ENCODE data around the gene MS4A4A.
"Not testable (repeated sequence)": the region's sequence is repeated elsewhere in the genome, so short reads cannot be mapped to it uniquely, and the experiment has no call there.

Gene MS4A4A

DNA sequence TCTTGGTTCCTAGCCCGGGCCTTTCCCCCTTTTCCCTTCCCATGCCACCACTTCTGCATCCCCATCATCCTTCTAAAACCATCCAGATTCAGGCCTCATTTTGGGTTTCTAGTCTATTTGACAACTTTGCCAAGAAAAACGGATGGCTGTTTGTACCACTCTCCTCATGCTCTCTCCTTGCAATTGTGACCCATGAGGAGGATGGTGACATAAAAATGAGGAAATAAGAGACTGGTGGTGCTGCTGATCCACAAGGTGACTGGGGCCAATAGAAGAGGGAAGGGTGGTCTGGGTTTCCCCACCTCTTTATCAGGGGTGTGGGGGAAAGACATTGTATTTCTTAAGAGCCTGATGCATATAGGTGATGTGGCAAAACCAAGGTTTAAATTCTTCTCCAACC, 1.0 kb downstream of the MS4A4A start:
- Histone ChIP-seq H3K4me3 (ENCODE audit: low read depth, low read length) (no peak overlapping the region), H3K9me3 (ENCODE audit: control insufficient read depth, low read length) (no peaks in the 10 kb centered on the region), H3K27ac (no peak overlapping the region), H3K27me3 (ENCODE audit: control insufficient read depth, insufficient read depth, low read length) (no peaks in the 10 kb centered on the region), H3K9ac (no peak overlapping the region), H3K36me3 (ENCODE audit: control insufficient read depth, insufficient read depth, low read length) (no peaks in the 10 kb centered on the region), H2AFZ (no peak overlapping the region), H3K4me1 (no peaks in the 10 kb centered on the region), H3K4me2 (ENCODE audit: low read length) (no peak overlapping the region), H3K79me2 (no peaks in the 10 kb centered on the region)
- TF ChIP-seq, protein P1, sequence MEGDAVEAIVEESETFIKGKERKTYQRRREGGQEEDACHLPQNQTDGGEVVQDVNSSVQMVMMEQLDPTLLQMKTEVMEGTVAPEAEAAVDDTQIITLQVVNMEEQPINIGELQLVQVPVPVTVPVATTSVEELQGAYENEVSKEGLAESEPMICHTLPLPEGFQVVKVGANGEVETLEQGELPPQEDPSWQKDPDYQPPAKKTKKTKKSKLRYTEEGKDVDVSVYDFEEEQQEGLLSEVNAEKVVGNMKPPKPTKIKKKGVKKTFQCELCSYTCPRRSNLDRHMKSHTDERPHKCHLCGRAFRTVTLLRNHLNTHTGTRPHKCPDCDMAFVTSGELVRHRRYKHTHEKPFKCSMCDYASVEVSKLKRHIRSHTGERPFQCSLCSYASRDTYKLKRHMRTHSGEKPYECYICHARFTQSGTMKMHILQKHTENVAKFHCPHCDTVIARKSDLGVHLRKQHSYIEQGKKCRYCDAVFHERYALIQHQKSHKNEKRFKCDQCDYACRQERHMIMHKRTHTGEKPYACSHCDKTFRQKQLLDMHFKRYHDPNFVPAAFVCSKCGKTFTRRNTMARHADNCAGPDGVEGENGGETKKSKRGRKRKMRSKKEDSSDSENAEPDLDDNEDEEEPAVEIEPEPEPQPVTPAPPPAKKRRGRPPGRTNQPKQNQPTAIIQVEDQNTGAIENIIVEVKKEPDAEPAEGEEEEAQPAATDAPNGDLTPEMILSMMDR (IDR thresholded peaks at IDR 0.05): no peak

DNA sequence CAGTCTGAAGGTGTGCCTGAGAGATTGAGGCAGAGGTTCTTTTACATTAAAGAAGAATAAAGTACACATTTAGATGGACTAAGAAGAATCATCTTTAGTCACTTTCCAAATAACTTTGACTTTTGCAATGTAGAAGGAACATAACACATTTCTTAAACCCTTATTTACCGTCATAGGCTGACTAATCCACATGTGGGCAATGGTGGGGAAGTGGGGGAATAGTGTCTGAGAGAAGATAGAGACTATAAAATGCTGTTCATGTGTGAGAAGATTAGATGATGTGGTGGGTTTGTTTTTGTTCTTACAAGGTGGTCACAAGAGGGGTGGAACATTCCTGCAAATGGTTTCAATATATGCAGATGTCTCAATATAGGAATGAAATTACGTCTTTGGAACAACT, 1.8 kb downstream of the MS4A4A start:
- TF ChIP-seq, protein P1 (IDR thresholded peaks at IDR 0.05): no peak
- H3K27me3 ChIP-seq (ENCODE audit: control insufficient read depth, insufficient read depth, low read length): no peaks in the 10 kb centered on the region
- H2AFZ ChIP-seq: no peak overlapping the region
- H3K36me3 ChIP-seq (ENCODE audit: control insufficient read depth, insufficient read depth, low read length): no peaks in the 10 kb centered on the region
- no peaks in the 10 kb centered on the region for H3K79me2 ChIP-seq
- no peak overlapping the region for H3K4me3 ChIP-seq (ENCODE audit: low read depth, low read length)
- no peaks in the 10 kb centered on the region for H3K9me3 ChIP-seq (ENCODE audit: control insufficient read depth, low read length)
- no peaks in the 10 kb centered on the region for H3K4me1 ChIP-seq
- H3K9ac ChIP-seq: no peak overlapping the region
- H3K27ac ChIP-seq: no peak overlapping the region
- no peak overlapping the region for H3K4me2 ChIP-seq (ENCODE audit: low read length)

DNA sequence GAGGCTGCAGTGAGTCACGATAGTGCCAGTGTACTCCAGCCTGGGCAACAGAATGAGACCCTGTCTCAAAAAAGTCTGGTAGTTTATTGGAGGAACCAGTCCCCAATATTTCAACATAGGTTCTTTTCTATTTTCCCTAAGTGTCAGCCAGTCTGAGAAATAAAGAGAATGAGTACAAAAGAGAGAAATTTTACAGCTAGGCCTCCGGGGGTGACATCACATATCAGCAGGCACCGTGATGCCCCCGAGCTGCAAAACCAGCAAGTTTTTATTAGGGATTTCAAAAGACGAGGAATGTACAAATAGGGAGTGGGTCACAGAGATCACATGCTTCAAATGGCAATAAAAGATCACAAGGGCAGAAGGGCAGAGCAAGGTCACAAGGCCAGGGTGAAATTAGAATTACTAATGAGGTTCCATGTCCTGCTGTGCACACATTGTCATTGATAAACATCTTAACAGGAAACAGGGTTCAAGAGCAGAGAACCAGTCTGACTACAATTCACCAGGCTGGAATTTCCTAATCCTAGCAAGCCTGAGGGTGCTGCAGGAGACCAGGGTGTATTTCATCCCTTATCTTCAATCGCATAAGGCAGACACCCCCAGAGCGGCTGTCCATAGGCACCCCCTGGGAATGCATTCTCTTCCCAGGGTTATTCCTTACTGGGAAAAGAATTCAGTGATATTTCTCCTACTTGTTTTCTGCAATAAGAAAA, 5.1 kb downstream of the MS4A4A start:
- H3K9me3 ChIP-seq (ENCODE audit: control insufficient read depth, low read length); H3K4me1 ChIP-seq; H3K9ac ChIP-seq; H3K27ac ChIP-seq; H3K79me2 ChIP-seq; H3K36me3 ChIP-seq (ENCODE audit: control insufficient read depth, insufficient read depth, low read length); H3K27me3 ChIP-seq (ENCODE audit: control insufficient read depth, insufficient read depth, low read length); H2AFZ ChIP-seq; H3K4me2 ChIP-seq (ENCODE audit: low read length); H3K4me3 ChIP-seq (ENCODE audit: low read depth, low read length): not testable (repeated sequence)

DNA sequence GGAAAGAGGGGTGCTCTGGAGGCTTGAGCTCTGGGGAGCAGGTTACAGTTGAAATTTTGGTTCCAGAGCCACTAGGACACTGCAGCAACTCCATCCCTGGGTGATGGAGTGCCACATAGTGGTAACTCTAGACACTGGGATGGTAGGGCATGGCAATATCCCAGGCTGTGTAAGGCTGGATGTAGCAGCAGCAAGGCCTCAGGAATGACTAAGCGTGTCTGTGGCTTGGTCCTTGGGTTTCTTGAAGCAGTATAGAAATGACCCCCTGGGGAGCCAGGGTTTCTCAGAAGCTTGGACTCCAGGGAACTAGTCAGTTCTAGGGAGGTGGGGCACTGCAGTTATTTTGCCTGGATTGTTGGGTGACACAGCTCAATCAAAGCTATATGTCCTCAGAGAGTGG, 8.1 kb downstream of the MS4A4A start:
- Histone ChIP-seq H3K9ac (no peak overlapping the region), H3K36me3 (ENCODE audit: control insufficient read depth, insufficient read depth, low read length) (no peaks in the 10 kb centered on the region), H3K4me2 (ENCODE audit: low read length) (no peak overlapping the region), H2AFZ (no peak overlapping the region), H3K79me2 (no peaks in the 10 kb centered on the region), H3K9me3 (ENCODE audit: control insufficient read depth, low read length) (no peaks in the 10 kb centered on the region), H3K4me3 (ENCODE audit: low read depth, low read length) (no peak overlapping the region), H3K27ac (no peak overlapping the region), H3K4me1 (no peaks in the 10 kb centered on the region), H3K27me3 (ENCODE audit: control insufficient read depth, insufficient read depth, low read length) (no peaks in the 10 kb centered on the region)
- TF ChIP-seq, protein P1 (IDR thresholded peaks at IDR 0.05): no peak

DNA sequence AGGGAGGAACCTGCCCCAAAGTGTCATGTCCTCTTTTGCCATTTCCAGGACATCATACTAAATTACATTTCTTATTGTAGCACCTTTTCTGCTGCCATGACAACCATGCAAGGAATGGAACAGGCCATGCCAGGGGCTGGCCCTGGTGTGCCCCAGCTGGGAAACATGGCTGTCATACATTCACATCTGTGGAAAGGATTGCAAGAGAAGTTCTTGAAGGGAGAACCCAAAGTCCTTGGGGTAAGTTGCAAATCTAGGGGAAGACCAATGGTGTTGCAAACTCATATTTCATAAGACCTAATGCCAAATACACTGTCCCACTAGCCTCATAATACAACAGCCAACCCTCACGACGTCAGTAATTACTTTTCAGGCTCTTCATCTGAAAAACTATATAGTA, 11.7 kb downstream of the MS4A4A start:
- Histone ChIP-seq H3K36me3 (ENCODE audit: control insufficient read depth, insufficient read depth, low read length) (no peaks in the 10 kb centered on the region), H3K4me3 (ENCODE audit: low read depth, low read length) (no peak overlapping the region), H3K27ac (no peak overlapping the region), H3K4me1 (no peaks in the 10 kb centered on the region), H3K9ac (no peak overlapping the region), H3K9me3 (ENCODE audit: control insufficient read depth, low read length) (no peaks in the 10 kb centered on the region), H3K4me2 (ENCODE audit: low read length) (no peak overlapping the region), H2AFZ (no peak overlapping the region), H3K79me2 (no peaks in the 10 kb centered on the region), H3K27me3 (ENCODE audit: control insufficient read depth, insufficient read depth, low read length) (no peaks in the 10 kb centered on the region)
- TF ChIP-seq, protein P1 (IDR thresholded peaks at IDR 0.05): no peak
